MM.1S (cell line): ENCODE results near the gene COX18.

Experiments used
- CTCF ChIP-seq: fragments of 300-600 bp; sonication (generic); IDR thresholded peaks from 2 replicates; pipeline ENCODE4 v1.5.1; 2016; ENCODE audit warnings: antibody characterized with exemption, low read length, mixed read lengths
- EZH2phosphoT487 ChIP-seq: fragments of 300-600 bp; sonication (generic); IDR thresholded peaks from 2 replicates; pipeline ENCODE4 v1.6.1; 2018; ENCODE audit warnings: antibody characterized with exemption, low read length

- TF ChIP-seq CTCF (peak; percentile 45), EZH2phosphoT487 (no peak)
Measured at GRCh38 chr4:73021634-73022033, 47.9 kb downstream of the COX18 start.
